HG03095 (cell line): ENCODE measurements around the gene NFAT5.

Experiments used
- ATAC-seq: cut with Tn5 transposase; IDR thresholded peaks from one replicate; pipeline ENCODE4 v1.9.1; 2021; ENCODE audit warnings: moderate library complexity; ENCODE audit not compliant: unreplicated experiment

The NFAT5 gene

GRCh38 chr16:69732101-69732500 is 166.3 kb downstream of the NFAT5 start:
- ATAC-seq = no peak

- no peak for ATAC-seq
Measured at GRCh38 chr16:69741519-69741918, 175.8 kb downstream of the NFAT5 start.

GRCh38 chr16:69741951-69742904 is 176.5 kb downstream of the NFAT5 start:
- no peak for ATAC-seq

DNA sequence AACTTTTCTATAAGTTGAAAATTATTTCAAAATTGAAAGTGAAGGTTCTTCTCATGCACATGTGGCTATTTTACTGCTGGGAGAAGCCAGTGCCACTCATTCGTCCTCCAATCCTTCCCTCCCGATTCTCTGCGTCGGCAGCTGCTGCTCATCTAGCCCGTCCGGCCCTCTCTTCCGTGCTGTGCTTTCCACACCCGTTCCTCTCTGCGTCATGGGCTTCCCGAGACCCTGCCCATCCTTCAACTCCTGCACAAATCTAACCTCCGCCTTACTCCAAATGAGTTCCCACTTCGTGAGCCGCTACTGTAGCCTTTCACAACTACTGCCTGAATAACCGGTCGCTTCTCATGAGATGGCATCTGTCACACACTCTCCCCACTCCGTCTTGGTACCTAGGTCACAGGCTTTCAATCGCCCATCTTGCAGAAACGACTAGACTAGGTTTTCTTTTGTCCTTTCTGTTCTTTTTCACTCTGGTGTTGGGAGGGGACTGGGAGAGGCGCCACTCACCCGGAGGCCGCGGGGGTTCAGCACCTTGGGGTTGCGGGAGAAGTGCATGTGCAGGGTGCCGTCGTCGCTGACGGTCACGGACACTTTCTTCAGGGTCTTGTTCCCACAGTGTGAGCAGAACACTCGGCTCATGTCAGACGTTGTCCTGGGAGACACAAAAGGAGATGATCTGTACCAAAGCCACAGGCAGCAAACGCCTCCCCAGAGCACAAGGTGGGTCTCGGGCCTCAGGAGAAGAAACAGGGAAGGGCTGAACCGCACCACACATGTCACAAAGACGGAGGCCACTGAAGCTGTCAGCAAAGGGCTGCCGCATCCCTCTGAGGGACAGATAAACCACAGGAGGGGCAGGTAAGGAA is 178.8 kb downstream of the NFAT5 start:
- no peak for ATAC-seq

DNA sequence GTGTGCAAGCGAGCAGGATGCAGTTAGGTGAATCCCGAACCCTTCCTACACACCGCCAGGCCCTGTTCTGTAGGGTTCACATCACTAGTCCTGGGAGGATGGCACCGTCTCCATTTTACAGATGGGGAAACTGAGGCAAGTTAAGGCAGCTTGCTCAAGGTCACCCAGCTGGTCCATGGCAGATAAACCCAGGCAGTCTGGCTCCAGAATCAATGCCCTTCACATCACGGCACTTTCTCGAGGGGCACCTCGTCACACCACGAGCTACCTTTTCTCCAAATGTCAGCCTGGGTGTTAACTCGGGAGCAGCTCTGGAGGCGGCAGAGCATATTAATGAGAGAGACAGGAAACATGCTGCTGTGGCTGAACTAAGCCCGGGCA is 179.5 kb downstream of the NFAT5 start:
- ATAC-seq = no peak

DNA sequence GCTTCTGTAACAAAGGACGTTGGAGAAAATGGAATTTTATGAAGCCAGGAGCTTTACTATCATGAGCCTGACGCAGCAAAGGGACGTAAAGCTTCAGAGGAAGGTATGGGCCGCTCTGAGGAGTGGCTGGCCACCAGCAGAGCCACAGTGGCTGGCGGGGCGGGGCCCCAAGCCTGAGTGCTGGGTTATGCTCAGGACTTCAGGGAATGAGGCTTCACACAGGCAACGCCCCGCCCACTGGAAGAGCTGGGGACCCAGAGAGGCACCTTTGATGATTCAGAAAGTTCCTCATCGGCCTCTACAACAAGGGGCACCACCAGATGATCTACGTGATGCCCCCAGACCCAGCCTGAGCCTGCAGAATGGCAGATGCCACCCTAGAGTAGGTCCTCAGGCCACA is 180.2 kb downstream of the NFAT5 start:
- ATAC-seq = no peak

GRCh38 chr16:69747115-69747514 is 181.3 kb downstream of the NFAT5 start:
- ATAC-seq = no peak

DNA sequence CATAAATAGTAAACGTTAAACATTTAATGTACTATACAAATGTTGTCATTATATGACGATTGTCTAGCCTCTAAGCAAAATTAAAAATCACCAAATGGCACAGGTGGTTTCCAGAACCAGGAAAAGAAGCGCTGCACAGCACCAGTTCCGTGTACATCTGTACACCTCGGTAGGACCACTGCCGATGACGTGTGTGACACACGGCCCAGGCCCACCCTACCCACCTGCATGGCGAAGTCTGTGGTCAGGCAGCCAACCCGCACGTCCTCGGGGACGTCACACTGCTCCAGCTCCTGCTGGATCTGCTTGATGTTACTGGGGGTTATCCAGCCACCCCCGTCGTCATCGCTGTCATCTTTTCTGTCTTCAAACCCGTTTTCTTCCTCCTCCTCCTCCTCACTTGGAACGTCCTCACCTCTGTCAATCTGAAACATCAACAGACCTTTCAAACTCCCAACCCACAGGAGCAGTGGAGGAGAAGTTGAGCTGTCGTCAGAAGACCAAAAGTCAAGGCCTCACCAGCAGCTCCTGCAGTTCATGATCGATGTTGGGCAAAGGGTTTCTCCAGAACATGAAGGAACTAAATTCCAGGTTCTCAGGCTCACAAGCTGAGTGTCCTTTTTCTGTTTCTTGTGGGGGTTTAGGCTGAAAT is 183.1 kb downstream of the NFAT5 start:
- no peak for ATAC-seq

DNA sequence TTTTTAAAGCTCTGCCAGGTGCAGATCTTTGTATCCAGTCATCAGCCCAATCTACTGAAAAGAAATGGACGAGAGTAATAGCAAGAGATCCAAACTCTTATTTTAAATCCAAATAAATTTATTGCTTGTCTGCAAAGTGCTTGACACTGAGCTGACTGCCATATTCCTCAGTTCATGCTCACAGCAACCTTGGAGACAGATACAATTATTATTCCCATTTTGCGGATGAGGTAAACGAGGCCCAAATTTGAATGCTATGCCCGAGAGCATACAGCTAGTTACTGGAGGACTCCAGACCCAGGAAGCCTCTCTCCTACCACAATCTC is 188.3 kb downstream of the NFAT5 start:
- ATAC-seq = no peak
